GM18511 (cell line): ENCODE results near the gene RPS6KB1.
"Not testable (repeated sequence)": the region's sequence is repeated elsewhere in the genome, so short reads cannot be mapped to it uniquely, and the experiment has no call there.

Experiments
- ATAC-seq: cut with Tn5 transposase; IDR thresholded peaks from one replicate; pipeline ENCODE4 v1.9.1; 2021; ENCODE audit warnings: mild to moderate bottlenecking, moderate library complexity; ENCODE audit not compliant: unreplicated experiment

Gene RPS6KB1

DNA sequence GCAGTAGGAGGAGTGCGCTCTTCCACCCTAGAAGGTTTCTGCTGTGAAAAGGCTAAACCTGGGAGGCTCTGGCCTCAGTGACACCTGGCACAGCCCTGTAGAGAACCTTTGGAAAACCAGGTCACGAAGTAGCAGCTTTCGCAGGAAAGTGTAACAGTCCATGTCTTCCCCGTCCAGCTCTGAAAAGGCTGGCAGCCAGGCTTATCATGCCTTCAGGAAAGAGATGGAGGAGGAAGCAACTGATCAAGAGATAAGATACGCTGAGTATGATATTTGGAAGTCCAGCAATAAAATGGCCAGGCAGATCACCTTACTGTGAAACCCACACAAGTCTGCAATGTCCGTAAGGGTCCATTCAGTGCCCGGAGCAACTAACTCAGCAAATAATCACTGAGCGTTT, 22.4 kb upstream of the RPS6KB1 start:
- ATAC-seq, result no peak

GRCh38 chr17:59872351-59872750, 20.6 kb upstream of the RPS6KB1 start:
- ATAC-seq, result no peak

GRCh38 chr17:59873414-59873813, 19.5 kb upstream of the RPS6KB1 start:
- not testable (repeated sequence) for ATAC-seq

- ATAC-seq, result no peak
These were observed 18.5 kb upstream of the RPS6KB1 start for GRCh38 chr17:59874376-59874775.

GRCh38 chr17:59876107-59876506, 16.8 kb upstream of the RPS6KB1 start:
- ATAC-seq, result no peak

DNA sequence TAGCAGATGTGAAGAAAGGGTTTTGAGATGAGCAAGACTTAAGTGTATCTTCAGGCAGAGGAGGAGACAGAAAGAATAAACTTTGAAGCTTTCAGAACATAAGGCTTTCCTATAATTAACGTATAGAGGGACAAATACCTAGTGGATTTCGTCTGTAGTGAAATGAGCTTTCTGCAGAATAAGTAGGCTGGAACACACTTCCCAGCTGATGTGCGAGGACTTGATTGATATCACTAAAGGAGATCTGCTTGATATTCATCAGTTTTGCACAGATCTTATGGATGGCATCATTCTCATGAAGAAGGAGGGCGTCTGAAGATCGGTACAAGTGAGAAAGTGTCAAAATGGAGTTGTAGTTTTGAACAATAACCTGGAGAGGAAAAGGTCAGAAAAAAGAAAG, 15.0 kb upstream of the RPS6KB1 start:
- no peak for ATAC-seq

DNA sequence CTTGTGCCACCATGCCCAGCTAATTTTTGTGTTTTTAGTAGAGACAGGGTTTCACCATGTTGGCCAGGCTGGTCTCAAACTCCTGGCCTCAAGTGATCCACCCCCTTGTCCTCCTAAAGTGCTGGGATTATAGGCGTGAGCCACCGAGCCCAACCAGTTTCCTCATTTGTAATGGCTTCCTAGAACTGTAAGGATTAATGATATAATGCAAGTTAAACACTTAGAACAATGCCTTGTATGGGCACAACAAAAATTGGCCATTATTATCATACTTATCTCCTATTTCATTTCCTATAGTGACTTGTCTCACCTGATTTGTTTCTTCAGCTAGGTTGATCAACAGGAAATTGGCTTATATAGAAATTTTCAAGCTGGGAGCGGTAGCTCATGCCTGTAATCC, 14.3 kb upstream of the RPS6KB1 start:
- ATAC-seq, result no peak

DNA sequence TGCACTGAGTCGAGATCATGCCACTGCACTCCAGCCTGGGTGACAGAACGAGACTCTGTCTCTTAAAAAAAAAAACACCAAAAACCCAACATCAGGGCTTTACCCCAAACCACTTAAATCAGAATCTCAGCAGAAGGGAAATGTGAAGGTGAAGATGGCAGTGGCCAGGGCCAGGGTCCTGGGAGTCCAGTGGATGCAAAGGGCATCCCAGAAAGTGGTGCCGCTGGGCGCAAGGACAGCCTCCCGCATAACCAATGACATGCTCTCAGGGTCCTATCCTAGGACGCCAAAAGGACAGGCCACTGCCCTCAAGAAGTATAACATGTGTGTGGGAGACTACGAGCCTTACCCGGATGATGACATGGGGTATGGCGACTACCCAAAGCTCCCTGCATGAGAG, 8.1 kb upstream of the RPS6KB1 start:
- no peak for ATAC-seq

GRCh38 chr17:59888145-59888750, 4.7 kb upstream of the RPS6KB1 start:
- no peak for ATAC-seq

- no peak for ATAC-seq
These were observed 2.2 kb upstream of the RPS6KB1 start for GRCh38 chr17:59890720-59891119.

- ATAC-seq, result peak; percentile 62
These were observed 534 bp upstream of the RPS6KB1 start for GRCh38 chr17:59892251-59892923.

- ATAC-seq, result peak; percentile 9
These were observed 767 bp downstream of the RPS6KB1 start for GRCh38 chr17:59893676-59894100.

GRCh38 chr17:59897090-59897489, 4.2 kb downstream of the RPS6KB1 start:
- ATAC-seq, result no peak

- no peak for ATAC-seq
These were observed 6.2 kb downstream of the RPS6KB1 start for GRCh38 chr17:59899099-59899498.

- no peak for ATAC-seq
These were observed 8.7 kb downstream of the RPS6KB1 start for GRCh38 chr17:59901604-59902003.

GRCh38 chr17:59903455-59903854, 10.5 kb downstream of the RPS6KB1 start:
- no peak for ATAC-seq

DNA sequence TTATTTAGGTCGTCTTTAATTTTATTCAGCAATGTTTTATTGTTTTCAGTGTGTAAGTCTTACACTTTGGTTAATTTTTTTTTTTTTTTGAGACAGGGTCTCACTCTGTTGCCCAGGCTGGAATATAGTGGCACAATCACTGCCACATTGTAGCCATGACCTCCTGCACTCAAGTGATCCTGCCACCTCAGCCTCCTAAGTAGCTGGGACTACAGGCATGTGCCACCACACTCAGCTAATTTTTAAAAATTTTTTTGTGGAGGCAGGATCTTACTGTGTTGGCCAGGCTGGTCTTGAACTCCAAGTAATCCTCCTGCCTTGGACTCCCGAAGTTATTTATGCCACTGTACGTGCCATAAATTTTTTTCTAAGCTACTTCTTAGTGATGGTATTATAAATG, 14.5 kb downstream of the RPS6KB1 start:
- no peak for ATAC-seq

DNA sequence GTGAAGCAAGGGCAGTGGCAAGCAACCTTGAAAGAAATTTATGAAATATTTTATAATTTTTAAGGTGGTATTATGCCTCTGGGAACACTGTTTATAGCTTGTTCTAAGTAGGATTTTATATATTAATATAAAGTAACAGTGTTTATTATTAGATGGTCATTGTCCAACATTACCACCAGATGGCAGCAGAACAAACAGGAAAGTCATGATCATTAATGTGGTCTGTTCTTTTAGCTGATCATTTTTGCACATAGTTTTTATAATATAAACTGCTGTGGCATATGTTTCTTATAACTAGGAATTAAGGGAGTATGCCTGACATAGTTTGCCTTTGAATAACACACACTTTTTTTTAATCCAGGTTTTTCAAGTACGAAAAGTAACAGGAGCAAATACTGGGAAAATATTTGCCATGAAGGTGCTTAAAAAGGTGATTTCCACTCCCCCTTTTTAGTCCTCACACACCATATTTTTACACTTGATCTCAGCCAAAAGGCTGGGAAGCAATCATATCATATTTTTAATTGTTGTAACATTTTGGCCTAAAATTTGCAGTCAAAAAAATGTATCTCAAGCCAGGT, 21.4 kb downstream of the RPS6KB1 start:
- ATAC-seq, result no peak

DNA sequence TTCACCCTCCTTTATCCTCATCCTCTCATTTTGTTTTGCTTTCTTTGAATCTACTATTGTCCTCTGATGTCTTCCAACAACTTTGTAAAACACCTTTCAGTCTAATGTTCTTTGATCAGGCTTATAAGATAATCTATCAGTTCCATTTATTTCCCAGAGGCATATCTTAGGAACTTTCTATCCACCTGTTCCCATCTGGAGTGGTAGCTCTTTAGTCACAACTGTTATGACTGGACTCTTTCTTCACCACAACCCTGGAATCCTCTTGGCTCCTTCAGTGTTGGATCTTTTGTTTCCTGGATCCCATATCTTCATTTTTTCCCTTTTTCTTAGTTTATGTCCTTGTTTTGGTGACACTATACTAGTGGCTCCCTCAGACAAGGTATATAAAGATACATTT, 23.5 kb downstream of the RPS6KB1 start:
- no peak for ATAC-seq

- not testable (repeated sequence) for ATAC-seq
These were observed 27.7 kb downstream of the RPS6KB1 start for GRCh38 chr17:59920637-59921036.

DNA sequence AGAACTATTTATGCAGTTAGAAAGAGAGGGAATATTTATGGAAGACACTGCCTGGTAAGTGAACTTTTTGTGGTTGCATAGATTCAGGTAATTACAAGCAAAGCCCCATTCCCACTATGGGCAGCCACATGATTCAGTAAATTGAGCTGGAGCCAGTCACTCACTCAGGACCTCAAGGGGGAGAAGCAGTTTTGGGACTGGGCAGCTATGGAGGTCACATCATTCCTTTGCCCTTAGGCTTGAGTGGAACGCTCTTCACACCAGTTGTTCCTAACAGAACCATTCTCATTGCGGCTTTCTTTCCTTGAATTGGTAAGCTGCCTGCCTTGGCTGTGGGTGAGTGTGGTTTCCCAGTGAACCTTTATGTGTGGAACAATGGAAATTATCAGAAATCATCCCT, 37.2 kb downstream of the RPS6KB1 start:
- ATAC-seq, result not testable (repeated sequence)

DNA sequence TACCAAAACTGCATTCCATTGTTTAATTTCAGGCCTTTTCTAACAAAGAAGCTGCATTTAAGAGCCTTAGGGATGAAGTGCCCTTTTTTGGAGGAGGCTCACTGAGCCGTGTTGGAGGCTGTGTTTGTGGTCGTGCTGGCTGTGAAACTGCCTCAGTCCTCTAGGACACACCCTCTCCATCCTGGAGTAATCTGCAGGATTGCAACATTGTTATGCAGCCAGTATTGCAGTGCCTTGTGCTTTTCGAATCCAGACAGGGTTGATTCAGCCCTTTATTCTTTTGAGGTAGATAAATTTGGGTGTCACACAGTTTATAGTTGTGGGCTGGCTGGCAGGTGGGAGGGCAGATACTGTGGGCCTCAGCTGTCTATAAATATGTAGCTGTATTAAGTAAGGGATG, 37.8 kb downstream of the RPS6KB1 start:
- not testable (repeated sequence) for ATAC-seq
